Activated T-helper 9 cell treated with anti-CD3 and anti-CD28 coated beads, Interleukin-2, amount 50 U/mL, for 16 hours (primary cell): ENCODE measurements around the gene P4HA3.

Experiments
- DNase-seq: peaks from one replicate; pipeline ENCODE4 v3.0.0-alpha.2; 2020; ENCODE audit warnings: low read depth

Gene P4HA3

DNA sequence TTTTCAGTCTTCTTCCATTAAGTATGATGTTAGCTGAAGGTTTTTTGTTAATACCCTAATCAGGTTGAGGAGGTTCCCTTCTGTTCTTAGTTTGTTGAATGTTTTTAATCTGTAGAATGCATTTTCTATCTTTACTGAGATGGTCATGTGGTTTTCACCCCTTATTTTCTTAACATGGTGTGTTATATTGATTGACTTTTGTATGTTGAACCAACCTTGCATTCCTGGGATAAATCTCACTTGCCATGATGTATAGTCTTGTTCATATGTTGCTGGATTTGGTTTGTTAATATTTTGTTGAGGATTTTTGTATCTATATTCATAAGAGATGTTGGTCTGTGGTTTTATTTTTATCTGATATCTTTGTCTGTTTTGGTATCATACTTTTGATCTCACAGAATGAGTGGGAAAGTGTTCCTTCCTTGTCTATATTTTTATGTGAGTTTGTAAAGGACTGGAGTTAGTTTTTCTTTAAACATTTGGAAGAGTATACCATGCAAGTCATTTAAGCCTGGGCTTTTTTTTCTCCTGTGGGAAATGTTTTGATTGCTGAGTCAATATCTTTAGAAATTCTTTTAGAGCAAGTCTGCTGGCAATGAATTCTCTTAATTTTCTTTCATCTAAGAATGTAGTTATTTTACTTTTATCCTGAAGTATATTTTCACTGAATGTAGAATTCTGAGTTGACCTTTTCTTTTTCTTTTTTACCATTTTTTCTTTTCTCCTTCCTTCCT lies 5.5 kb upstream of the P4HA3 start:
- DNase-seq, result no peak

DNA sequence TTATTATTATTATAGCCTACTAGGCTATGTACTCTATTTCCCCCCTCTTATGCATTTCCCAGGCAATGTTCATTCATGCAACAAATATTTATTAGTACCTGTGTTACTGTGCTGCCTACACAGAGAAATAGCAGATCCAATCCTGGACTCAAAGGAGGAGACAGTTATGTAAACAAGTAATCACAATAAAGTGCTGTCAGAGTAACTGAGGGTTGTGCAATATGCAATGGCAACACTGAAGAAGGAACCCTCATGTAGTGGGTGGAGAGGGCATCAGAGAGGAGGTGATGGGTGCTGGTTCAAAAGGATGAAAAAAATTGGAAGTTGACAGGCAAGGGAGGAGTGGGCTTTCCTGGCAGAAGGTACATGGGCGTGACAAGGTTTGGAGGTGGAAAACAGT lies 886 bp upstream of the P4HA3 start:
- DNase-seq, result no peak

DNA sequence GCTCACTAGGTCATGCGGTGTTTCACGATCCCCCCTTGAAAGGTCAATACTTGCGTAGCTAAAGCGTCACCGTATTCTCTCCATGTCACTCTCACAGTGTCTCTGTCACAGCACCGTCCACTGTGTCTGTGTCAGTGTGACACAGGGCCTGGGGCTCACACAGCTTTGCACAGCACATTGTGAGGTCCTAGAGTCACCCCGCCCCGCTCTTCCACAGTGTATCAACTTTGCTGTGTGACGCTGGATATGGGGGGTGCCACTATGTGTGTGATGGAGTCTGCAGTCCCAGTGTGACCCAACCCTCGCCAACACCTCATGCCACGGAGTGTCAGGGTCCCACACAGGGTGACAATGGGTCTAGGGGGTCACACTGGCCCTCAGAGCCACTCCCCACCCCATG lies 583 bp downstream of the P4HA3 start:
- DNase-seq, result no peak

- no peak for DNase-seq
Measured at GRCh38 chr11:74307434-74307833, 4.0 kb downstream of the P4HA3 start.

GRCh38 chr11:74306435-74307175 lies 4.8 kb downstream of the P4HA3 start:
- DNase-seq, result no peak

DNA sequence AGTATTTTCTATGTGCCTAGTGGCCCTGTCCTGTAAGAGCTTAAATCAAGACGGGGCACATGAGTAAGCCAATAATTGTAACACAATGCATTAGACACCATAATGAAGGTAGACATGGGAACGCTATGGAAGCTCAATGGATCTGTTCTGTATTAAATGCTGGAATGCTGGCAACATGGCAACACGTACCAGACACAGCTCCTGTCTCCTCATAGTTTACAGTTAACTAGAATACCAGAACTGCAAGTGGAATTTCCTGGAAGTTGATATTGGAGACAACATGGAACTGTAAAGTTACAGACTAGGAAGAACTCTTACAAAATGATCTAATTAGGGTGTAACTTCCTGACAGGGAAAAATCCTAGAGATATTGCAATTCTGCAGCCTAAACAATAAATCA lies 12.4 kb downstream of the P4HA3 start:
- no peak for DNase-seq

DNA sequence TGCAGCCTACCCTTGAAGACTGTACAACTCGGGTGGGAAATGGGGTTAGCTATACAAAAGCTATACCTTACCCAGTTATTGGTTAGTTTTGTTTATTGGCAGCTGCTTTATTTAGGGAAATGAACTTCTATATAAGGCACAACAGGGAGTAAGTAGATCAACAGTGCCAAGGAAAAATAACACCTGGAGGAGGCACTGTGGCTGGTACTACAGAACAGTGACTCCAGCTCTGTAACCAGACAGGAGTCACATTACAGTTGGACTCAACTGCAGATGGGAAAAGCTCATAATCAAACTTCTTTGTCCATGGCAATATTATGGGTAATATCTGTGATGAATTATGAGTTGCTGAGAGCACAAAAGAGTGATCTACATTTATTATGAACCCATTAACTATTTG lies 14.0 kb downstream of the P4HA3 start:
- no peak for DNase-seq

- DNase-seq, result no peak
Measured at GRCh38 chr11:74288911-74289310, 22.5 kb downstream of the P4HA3 start.

DNA sequence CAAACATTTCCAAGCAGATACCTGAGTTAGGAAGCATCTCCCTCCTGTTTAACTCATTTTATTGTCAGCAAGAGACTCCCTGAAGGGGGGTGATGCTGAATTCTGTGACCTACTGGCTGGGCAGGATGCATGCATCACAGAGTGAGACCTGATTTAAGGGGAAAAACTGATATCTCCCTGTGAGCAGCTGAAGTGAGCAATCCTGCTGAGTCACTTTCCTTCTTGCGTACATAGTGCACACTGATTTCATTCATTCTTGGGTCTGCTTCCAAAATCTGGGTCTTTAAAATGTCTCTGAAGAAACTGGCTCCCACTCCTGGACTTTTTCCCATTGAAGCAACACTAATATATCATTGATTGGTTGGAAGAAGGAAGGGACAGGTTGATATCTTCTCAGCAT lies 23.3 kb downstream of the P4HA3 start:
- no peak for DNase-seq

- no peak for DNase-seq
Measured at GRCh38 chr11:74284466-74284865, 27.0 kb downstream of the P4HA3 start.

GRCh38 chr11:74283580-74284180 lies 27.8 kb downstream of the P4HA3 start:
- no peak for DNase-seq

DNA sequence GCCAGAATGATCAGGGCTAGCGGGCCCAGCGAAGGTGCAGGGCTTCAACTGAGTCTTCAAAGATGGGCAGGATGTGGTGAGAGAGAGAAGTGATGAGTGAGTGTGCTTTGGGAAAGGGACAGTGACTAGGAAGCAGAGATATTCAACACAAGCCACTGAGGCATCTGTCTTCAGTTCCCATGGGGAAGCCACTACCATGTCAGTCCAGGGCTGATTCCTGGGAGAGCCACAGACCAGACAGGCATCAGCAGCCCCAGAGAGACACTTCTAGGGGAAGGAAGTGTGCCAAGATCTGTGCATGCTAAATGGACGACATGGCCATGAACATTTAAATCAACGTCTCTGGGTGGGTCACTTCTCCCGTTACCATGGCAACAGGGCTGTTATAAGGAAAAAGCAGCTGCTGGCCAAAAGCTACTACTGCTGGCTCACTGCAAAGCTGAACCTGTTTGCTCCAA lies 28.5 kb downstream of the P4HA3 start:
- no peak for DNase-seq

- no peak for DNase-seq
Measured at GRCh38 chr11:74282421-74282820, 29.0 kb downstream of the P4HA3 start.

GRCh38 chr11:74280494-74280893 lies 30.9 kb downstream of the P4HA3 start:
- DNase-seq, result no peak

DNA sequence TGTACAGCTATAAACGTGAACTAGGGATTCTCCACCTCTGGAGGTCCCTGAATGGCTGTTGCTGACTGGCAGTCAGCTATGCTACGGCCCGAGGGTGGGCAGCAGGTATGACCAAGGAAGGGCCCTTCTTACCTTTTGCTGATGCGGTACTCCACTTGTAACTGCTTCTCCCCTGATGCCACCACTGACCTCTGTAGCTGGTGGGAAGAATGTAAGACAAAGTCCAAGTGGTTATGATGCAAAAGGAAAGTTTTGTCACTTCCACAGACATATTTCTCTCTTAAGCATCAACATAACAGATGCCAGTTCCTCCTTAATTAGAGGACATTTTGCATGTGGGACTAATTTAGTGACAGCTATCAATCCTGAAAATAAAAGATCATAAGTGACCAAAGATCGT lies 32.2 kb downstream of the P4HA3 start:
- no peak for DNase-seq

DNA sequence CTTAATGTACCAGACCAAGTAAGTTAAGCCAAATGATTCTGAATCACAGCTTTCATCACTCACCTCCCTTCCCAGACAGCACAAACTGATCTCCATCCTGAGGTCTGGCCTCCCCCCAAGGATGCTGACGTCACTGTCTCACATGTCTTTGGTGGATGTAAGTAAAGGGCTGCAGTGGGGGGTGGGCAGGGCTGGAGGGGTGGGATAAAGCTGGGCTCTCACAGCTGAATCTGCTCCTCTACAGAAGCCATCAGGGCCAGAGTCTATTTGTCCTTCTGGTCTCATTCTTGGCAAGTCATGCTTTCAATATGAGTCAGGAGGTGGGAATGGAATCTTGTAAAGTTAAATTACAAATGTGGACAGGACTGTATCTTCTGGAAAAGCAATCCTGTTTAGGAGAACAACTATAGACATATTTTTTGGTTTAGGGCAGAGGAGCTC lies 32.7 kb downstream of the P4HA3 start:
- no peak for DNase-seq

GRCh38 chr11:74278103-74278502 lies 33.3 kb downstream of the P4HA3 start:
- no peak for DNase-seq

GRCh38 chr11:74276581-74276980 lies 34.9 kb downstream of the P4HA3 start:
- no peak for DNase-seq

- no peak for DNase-seq
Measured at GRCh38 chr11:74272276-74272675, 39.2 kb downstream of the P4HA3 start.

GRCh38 chr11:74269161-74269811 lies 42.2 kb downstream of the P4HA3 start:
- DNase-seq, result no peak

- no peak for DNase-seq
Measured at GRCh38 chr11:74268456-74268855, 43.0 kb downstream of the P4HA3 start.

DNA sequence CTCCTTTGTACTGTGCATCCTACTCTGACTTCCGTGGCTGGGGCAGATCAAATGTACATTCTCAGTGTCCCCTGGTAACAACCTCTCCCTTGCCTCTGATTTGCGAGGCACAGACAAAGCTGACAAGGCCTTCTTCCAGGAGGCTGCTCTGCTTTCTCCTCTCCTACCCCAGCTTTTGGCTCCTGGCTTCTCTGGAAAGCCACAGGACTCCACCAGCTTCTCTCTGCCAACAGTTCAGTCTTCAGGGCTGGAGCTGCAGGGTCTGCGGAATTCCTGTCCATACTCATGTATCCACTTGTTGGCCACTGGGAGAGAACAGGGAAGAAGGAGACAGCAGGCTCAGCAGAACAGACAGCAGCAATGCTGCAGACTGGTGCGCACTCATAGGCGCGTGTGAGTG lies 44.4 kb downstream of the P4HA3 start:
- no peak for DNase-seq

GRCh38 chr11:74265256-74265655 lies 46.2 kb downstream of the P4HA3 start:
- DNase-seq, result no peak
